Gastrocnemius medialis (tissue), 4 donors: ENCODE measurements around the gene RICTOR.

Source experiments
- POLR2A ChIP-seq, 2 donors: fragments of 450-650 bp; IDR thresholded peaks; one replicate each; pipeline ENCODE4 v1.6.1; 2017; ENCODE audit warnings: antibody characterized with exemption in 2 of 2, mild to moderate bottlenecking in 2 of 2, moderate library complexity in 2 of 2
- TF ChIP-seq, protein P1 (sequence below), 5 experiments: fragments of 450-650 bp in 3 of 5; fragments of 200-600 bp in 2 of 5; sonication (generic) in 2 of 5; IDR thresholded peaks in 4 of 5; conservative IDR thresholded peaks in 1 of 5; 1 replicate in 4 of 5; 2 replicates in 1 of 5; pipeline ENCODE4 v1.5.1; 2016 to 2019; ENCODE audit warnings: antibody characterized with exemption in 5 of 5, mild to moderate bottlenecking in 3 of 5, moderate library complexity in 3 of 5

DNA sequence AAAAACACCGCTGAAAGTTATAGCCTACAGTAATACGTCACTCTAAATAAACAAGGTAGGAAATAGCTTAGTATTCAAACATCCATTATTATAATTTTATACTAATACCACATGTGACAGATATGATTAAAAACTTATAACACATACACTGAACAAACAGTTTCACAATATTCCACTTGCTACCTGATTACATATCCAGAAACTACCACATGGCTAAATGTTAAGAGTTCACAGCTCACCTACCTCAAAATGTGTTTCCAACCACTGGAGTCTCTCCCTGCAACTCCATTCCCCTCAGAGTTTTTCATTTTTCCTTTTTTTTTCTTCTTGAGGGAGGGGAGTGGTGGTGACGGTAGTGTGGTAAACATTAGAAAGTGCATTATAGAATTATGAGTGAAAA, 12.1 kb downstream of the RICTOR start:
- TF ChIP-seq, protein P1, sequence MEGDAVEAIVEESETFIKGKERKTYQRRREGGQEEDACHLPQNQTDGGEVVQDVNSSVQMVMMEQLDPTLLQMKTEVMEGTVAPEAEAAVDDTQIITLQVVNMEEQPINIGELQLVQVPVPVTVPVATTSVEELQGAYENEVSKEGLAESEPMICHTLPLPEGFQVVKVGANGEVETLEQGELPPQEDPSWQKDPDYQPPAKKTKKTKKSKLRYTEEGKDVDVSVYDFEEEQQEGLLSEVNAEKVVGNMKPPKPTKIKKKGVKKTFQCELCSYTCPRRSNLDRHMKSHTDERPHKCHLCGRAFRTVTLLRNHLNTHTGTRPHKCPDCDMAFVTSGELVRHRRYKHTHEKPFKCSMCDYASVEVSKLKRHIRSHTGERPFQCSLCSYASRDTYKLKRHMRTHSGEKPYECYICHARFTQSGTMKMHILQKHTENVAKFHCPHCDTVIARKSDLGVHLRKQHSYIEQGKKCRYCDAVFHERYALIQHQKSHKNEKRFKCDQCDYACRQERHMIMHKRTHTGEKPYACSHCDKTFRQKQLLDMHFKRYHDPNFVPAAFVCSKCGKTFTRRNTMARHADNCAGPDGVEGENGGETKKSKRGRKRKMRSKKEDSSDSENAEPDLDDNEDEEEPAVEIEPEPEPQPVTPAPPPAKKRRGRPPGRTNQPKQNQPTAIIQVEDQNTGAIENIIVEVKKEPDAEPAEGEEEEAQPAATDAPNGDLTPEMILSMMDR (IDR thresholded peaks at IDR 0.05 in 4 of 5, conservative IDR thresholded peaks at IDR 0.05 in 1 of 5) = no peak
- TF ChIP-seq POLR2A (IDR thresholded peaks at IDR 0.05) = no peak
